NB4 (cell line): ENCODE data around the gene OR4K1.

ENCODE experiments used
- POLR2A ChIP-seq: IDR thresholded peaks from 2 replicates; pipeline ENCODE4 v1.6.1; 2011; ENCODE audit warnings: mild to moderate bottlenecking; ENCODE audit not compliant: insufficient read length; ENCODE audit errors: extremely low read depth
- TF ChIP-seq, protein P1 (sequence below): IDR thresholded peaks from one replicate; pipeline ENCODE4 v1.5.1; 2012; ENCODE audit warnings: low read depth, low read length

- TF ChIP-seq, protein P1, sequence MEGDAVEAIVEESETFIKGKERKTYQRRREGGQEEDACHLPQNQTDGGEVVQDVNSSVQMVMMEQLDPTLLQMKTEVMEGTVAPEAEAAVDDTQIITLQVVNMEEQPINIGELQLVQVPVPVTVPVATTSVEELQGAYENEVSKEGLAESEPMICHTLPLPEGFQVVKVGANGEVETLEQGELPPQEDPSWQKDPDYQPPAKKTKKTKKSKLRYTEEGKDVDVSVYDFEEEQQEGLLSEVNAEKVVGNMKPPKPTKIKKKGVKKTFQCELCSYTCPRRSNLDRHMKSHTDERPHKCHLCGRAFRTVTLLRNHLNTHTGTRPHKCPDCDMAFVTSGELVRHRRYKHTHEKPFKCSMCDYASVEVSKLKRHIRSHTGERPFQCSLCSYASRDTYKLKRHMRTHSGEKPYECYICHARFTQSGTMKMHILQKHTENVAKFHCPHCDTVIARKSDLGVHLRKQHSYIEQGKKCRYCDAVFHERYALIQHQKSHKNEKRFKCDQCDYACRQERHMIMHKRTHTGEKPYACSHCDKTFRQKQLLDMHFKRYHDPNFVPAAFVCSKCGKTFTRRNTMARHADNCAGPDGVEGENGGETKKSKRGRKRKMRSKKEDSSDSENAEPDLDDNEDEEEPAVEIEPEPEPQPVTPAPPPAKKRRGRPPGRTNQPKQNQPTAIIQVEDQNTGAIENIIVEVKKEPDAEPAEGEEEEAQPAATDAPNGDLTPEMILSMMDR = no peak
- no peak for TF ChIP-seq POLR2A
Measured at GRCh38 chr14:19975291-19975690, 44.6 kb downstream of the OR4K1 start, which contains the start of gene OR4K15.
